Endothelial cell of umbilical vein (primary cell): ENCODE results near the gene SMPX. TPM values are rescaled to one million over a fixed set of nuclear protein-coding genes. Genes with fewer than 3 reads are reported as not detected.

ENCODE experiments used
- BruUV-seq: library from RNA; stranded (reverse); fragments of 400-500 nt; replicated peaks from 2 replicates; lab custom pipeline; 2021; lab: Mats Ljungman, UMichigan
- CTCF ChIA-PET: fragments of 300-600, 350-600 bp; sonication (Branson Sonifier 250); formaldehyde crosslinking; loops from one replicate; lab custom pipeline; 2021; ENCODE audit warnings: antibody characterized with exemption, inconsistent platforms; lab: Charles Lee
- POLR2A ChIA-PET: fragments of 300-600, 350-600 bp; sonication (Branson Sonifier 250); formaldehyde crosslinking; loops from one replicate; lab custom pipeline; 2021; ENCODE audit warnings: antibody characterized with exemption, inconsistent platforms; lab: Charles Lee
- DNase-seq: peaks from one replicate; pipeline ENCODE4 v3.0.0-alpha.2; 2011; ENCODE audit warnings: low read depth, low spot score
- FAIRE-seq: peaks from 2 replicates; lab custom pipeline; 2011; peaks lifted over from hg19 to GRCh38; lab: Jason Lieb, UNC
- H2AFZ ChIP-seq: 2 replicates; pipeline ENCODE4 v1.6.0; 2012; ENCODE audit warnings: low read depth, low read length, control low read depth, inconsistent platforms
- H3K27ac ChIP-seq: 2 replicates; pipeline ENCODE4 v1.5.1; 2011; ENCODE audit warnings: low read depth, mild to moderate bottlenecking, control low read depth, low read length, moderate library complexity; ENCODE audit not compliant: insufficient read depth
- H3K27me3 ChIP-seq, 2 experiments: 2 replicates each; pipeline versions ENCODE4 v1.6.0 to v1.6.1; 2011; ENCODE audit warnings: low read length in 2 of 2, mixed read lengths in 1 of 2; ENCODE audit not compliant: control insufficient read depth in 2 of 2, insufficient read depth in 2 of 2
- H3K36me3 ChIP-seq, 2 experiments: 2 replicates in 1 of 2; 3 replicates in 1 of 2; pipeline ENCODE4 v1.5.1; 2011; ENCODE audit warnings: low read length in 2 of 2, mild to moderate bottlenecking in 1 of 2, moderate library complexity in 1 of 2; ENCODE audit not compliant: control insufficient read depth in 2 of 2, insufficient read depth in 2 of 2; ENCODE audit errors: extremely low read depth in 1 of 2
- H3K4me1 ChIP-seq: 3 replicates; pipeline ENCODE4 v1.5.1; 2011; ENCODE audit warnings: mild to moderate bottlenecking, low read length; ENCODE audit not compliant: control insufficient read depth, insufficient read depth; ENCODE audit errors: extremely low read depth
- H3K4me2 ChIP-seq: 2 replicates; pipeline ENCODE4 v1.6.1; 2011; ENCODE audit warnings: low read length, control low read depth, mixed read lengths; ENCODE audit not compliant: insufficient read depth
- H3K4me3 ChIP-seq, 3 experiments: fragments of 200-600 bp in 1 of 3; sonication (generic), shearing (Covaris generic) in 1 of 3; replicated peaks in 1 of 3; 2 replicates each; pipeline ENCODE4 v1.5.1; 2011 to 2016; ENCODE audit warnings: control low read depth in 3 of 3, low read length in 3 of 3, mild to moderate bottlenecking in 2 of 3, inconsistent platforms in 1 of 3, low read depth in 1 of 3, moderate library complexity in 1 of 3; ENCODE audit not compliant: insufficient read depth in 1 of 3
- H3K79me2 ChIP-seq: 2 replicates; pipeline ENCODE4 v1.6.0; 2012; ENCODE audit warnings: low read length, inconsistent platforms; ENCODE audit not compliant: control insufficient read depth, insufficient read depth
- H3K9ac ChIP-seq: replicated peaks from 2 replicates; pipeline ENCODE3; 2011; ENCODE audit warnings: low read length, control low read depth; ENCODE audit not compliant: insufficient read depth; ENCODE audit errors: extremely low read depth
- H3K9me1 ChIP-seq: replicated peaks from 3 replicates; pipeline ENCODE4 v1.6.0; 2011; ENCODE audit warnings: mild to moderate bottlenecking, low read length; ENCODE audit not compliant: control insufficient read depth, insufficient read depth; ENCODE audit errors: extremely low read depth
- H3K9me3 ChIP-seq: replicated peaks from 2 replicates; pipeline ENCODE4 v1.5.1; 2012; ENCODE audit warnings: low read length, inconsistent platforms; ENCODE audit not compliant: control insufficient read depth, insufficient read depth
- H4K20me1 ChIP-seq: replicated peaks from 2 replicates; pipeline ENCODE3; 2011; ENCODE audit warnings: mild to moderate bottlenecking, low read length; ENCODE audit not compliant: control insufficient read depth, insufficient read depth; ENCODE audit errors: extremely low read depth
- EZH2 ChIP-seq: IDR thresholded peaks from 2 replicates; pipeline ENCODE4 v1.6.1; 2012; ENCODE audit warnings: borderline replicate concordance, low read depth, mild to moderate bottlenecking, moderate library complexity, low read length, inconsistent platforms; ENCODE audit not compliant: severe bottlenecking
- FOS ChIP-seq: IDR thresholded peaks from 2 replicates; pipeline ENCODE4 v1.6.1; 2011; ENCODE audit warnings: mild to moderate bottlenecking, low read length, moderate library complexity, borderline replicate concordance; ENCODE audit not compliant: insufficient read depth
- GATA2 ChIP-seq: IDR thresholded peaks from 2 replicates; pipeline ENCODE4 v1.7.0; 2011; ENCODE audit warnings: low read depth, mild to moderate bottlenecking, moderate library complexity, mixed read lengths, low read length; ENCODE audit not compliant: insufficient read length, insufficient read depth
- JUN ChIP-seq: IDR thresholded peaks from 2 replicates; pipeline ENCODE4 v1.6.1; 2011; ENCODE audit warnings: borderline replicate concordance, low read depth; ENCODE audit not compliant: insufficient read length, insufficient read depth
- MYC ChIP-seq: IDR thresholded peaks from one replicate; pipeline ENCODE4 v1.6.1; 2011; ENCODE audit warnings: mild to moderate bottlenecking, low read depth, low read length
- POLR2A ChIP-seq: IDR thresholded peaks from 2 replicates; pipeline ENCODE4 v1.6.1; 2012; ENCODE audit warnings: low read depth, mild to moderate bottlenecking, control low read depth, low read length
- POLR2AphosphoS5 ChIP-seq: IDR thresholded peaks from 2 replicates; pipeline ENCODE4 v1.6.1; 2012; ENCODE audit warnings: low read depth, mild to moderate bottlenecking, control low read depth, low read length, moderate library complexity; ENCODE audit not compliant: insufficient read depth
- dilution Hi-C: fragments of 300-500 bp; cut with MboI; formaldehyde crosslinking; loops from one replicate; pipeline ENCODE4 v1.15.0; 2019; ENCODE audit warnings: low sequenced_read_pairs; ENCODE audit not compliant: extremely low pct_ligation_motif_present
- intact Hi-C: fragments of 100-400 bp; cut with micrococcal nuclease; formaldehyde crosslinking; loops from one replicate; pipeline ENCODE4 v1.10.0; 2022
- polyA plus RNA-seq, 4 experiments: library from polyadenylated mRNA; depleted of rRNA in 3 of 4; stranded (reverse) in 3 of 4; unstranded in 1 of 4; fragments of >200 nt; gene quantifications; 2 replicates each; pipeline versions ENCODE4 v1.2.1 to v1.2.3, GENCODE V29; 2011 to 2012; ENCODE audit warnings: missing spikeins in 1 of 4
- total RNA-seq: library from RNA; stranded (reverse); gene quantifications from 2 replicates; pipeline ENCODE4 v1.2.3, GENCODE V29; 2021
- TF ChIP-seq, protein P1 (sequence below), 2 donors: IDR thresholded peaks; 1 replicate in 1 of 2; 2 replicates in 1 of 2; pipeline ENCODE4 v1.5.1; 2011; ENCODE audit warnings: low read length in 2 of 2, mild to moderate bottlenecking in 2 of 2, moderate library complexity in 2 of 2, control low read depth in 1 of 2, inconsistent platforms in 1 of 2, low read depth in 1 of 2; ENCODE audit not compliant: insufficient read depth in 1 of 2; ENCODE audit errors: extremely low read depth in 1 of 2
- TF ChIP-seq, protein P2 (sequence below): IDR thresholded peaks from 2 replicates; pipeline ENCODE4 v1.6.1; 2011; ENCODE audit not compliant: insufficient read depth, insufficient read length

The SMPX gene
- total and polyA plus RNA-seq, 2 donors (not counting 3 experiments of a cell fraction or from before 2014, with no cell fraction given), result not detected

DNA sequence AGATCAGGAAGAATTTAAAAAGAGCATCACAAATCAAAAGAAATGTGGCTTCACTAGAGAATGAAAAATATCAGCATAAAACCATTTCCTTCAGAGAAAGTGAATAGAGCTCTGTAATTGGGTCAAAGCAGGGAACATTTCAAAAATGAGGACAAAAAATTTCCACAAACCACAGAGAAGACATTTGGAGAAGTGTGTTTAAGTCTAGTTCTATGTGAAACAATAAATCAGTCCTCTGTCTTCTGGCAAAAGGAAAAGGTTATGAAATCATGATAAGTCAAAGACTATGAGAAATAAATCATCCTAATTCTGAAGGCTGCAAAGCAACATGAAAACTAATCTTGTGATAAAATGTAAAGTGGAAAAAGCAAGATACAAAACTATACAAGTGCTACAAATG is 27.9 kb downstream of the SMPX start:
- intact Hi-C loops, result no loop called here
- no peak overlapping the region for H3K27ac ChIP-seq
- no peaks in the 10 kb centered on the region for H4K20me1 ChIP-seq
- no peaks in the 10 kb centered on the region for H3K9me1 ChIP-seq
- H3K27me3 ChIP-seq, result no peaks in the 10 kb centered on the region
- H3K36me3 ChIP-seq, result no peaks in the 10 kb centered on the region
- DNase-seq (no peak), FAIRE-seq (no peak)
- H3K4me3 ChIP-seq, result no peak overlapping the region
- no peak overlapping the region for H3K9ac ChIP-seq
- H3K4me1 ChIP-seq, result no peaks in the 10 kb centered on the region
- no peak overlapping the region for H3K4me2 ChIP-seq
- H3K9me3 ChIP-seq, result no peaks in the 10 kb centered on the region
- no peak for TF ChIP-seq EZH2
- TF ChIP-seq, protein P1, sequence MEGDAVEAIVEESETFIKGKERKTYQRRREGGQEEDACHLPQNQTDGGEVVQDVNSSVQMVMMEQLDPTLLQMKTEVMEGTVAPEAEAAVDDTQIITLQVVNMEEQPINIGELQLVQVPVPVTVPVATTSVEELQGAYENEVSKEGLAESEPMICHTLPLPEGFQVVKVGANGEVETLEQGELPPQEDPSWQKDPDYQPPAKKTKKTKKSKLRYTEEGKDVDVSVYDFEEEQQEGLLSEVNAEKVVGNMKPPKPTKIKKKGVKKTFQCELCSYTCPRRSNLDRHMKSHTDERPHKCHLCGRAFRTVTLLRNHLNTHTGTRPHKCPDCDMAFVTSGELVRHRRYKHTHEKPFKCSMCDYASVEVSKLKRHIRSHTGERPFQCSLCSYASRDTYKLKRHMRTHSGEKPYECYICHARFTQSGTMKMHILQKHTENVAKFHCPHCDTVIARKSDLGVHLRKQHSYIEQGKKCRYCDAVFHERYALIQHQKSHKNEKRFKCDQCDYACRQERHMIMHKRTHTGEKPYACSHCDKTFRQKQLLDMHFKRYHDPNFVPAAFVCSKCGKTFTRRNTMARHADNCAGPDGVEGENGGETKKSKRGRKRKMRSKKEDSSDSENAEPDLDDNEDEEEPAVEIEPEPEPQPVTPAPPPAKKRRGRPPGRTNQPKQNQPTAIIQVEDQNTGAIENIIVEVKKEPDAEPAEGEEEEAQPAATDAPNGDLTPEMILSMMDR (IDR thresholded peaks at IDR 0.05; ENCODE audit: extremely low read depth in 1 of 2, insufficient read depth in 1 of 2, low read depth in 1 of 2, low read length in 2 of 2), result no peak
- TF ChIP-seq FOS, result no peak
- no peak for TF ChIP-seq POLR2A
- TF ChIP-seq MYC, result no peak
- TF ChIP-seq, protein P2, sequence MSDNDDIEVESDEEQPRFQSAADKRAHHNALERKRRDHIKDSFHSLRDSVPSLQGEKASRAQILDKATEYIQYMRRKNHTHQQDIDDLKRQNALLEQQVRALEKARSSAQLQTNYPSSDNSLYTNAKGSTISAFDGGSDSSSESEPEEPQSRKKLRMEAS, result no peak
- TF ChIP-seq GATA2, result no peak
- no peak for TF ChIP-seq POLR2AphosphoS5
- no peak for TF ChIP-seq JUN
- BruUV-seq, result no TSS peak
- ChIA-PET POLR2A (no interaction called here), CTCF (no interaction called here)
- H2AFZ ChIP-seq, result no peak overlapping the region
- H3K79me2 ChIP-seq, result no peaks in the 10 kb centered on the region
- dilution Hi-C loops, result no loop called here
